SK-MEL-5 (cell line): ENCODE results near the gene TMC1. TPM values are rescaled to one million over a fixed set of nuclear protein-coding genes. Genes with fewer than 3 reads are reported as not detected.
A peak's percentile ranks its signal among the peaks of the same experiment; 100 is the strongest.
"Not testable (repeated sequence)": the region's sequence is repeated elsewhere in the genome, so short reads cannot be mapped to it uniquely, and the experiment has no call there.

Source experiments
- DNase-seq: peaks from one replicate; pipeline ENCODE4 v3.0.0-alpha.2; 2016; ENCODE audit warnings: low read depth, low spot score
- in situ Hi-C: cut with HindIII; loops from 2 replicates; pipeline ENCODE4 v1.10.0; 2016; ENCODE audit warnings: low sequenced_read_pairs, high pct_unique_total_duplicates, low pct_unique_long_range_greater_than_20kb
- total RNA-seq: library from RNA; depleted of rRNA; stranded (reverse); fragments of >200 nt; shearing (Covaris generic); gene quantifications from 2 replicates; pipeline ENCODE4 v1.2.3, GENCODE V29; 2014

The TMC1 gene
- total RNA-seq, 1 experiment from 2014 or later, result 0.18 TPM

DNA sequence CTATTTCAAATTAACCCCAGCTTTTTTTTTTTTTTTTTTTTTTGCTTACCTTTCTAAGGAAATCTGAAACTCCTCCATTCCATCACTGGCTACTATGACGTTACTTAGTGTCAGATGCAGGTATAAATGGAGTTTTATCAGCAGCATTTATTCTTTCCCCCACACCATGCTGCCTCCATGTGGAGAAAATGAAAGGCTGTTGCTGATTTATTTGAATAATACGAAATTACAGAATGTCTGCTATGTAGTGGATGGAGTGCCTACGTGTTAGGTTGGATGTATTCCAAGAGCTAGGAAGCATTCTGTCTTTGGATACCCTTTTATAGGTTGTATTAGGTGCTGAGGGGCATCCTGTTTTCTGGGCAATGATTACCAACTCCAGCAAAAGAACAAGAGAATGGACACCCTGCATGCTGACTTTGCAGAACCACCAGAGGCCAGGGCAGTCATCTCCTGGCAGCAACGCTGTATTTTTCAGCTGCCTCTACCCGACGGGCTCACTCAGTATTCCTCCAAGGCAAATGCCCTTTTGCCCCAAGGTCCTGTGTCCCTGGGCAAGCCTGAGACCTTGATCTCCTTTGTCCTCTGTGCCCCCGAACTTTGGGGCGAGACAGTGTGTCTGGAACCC lies 232.0 kb downstream of the TMC1 start:
- DNase-seq, result peak; percentile 69
- in situ Hi-C loops, result no loop called here

DNA sequence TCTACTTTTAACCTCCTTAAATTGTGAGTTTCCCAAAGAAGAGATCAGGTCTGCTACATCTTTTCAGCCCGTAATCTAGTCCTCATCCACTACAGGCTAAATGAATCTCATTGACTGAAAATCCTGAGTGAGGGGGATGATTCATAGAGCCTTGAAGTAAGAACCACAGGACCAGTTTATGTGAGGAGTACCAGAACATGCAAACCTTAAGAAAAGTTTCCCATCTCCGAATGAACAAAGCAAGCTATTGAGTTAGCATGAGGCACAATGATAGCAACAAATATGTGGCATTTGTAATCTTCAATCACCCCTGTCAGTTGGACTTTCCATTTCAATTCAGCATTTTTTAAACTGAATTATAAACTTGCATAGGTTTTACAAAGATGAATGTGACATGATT lies 234.4 kb downstream of the TMC1 start:
- peak; percentile 86 for DNase-seq
- in situ Hi-C loops, result no loop called here

DNA sequence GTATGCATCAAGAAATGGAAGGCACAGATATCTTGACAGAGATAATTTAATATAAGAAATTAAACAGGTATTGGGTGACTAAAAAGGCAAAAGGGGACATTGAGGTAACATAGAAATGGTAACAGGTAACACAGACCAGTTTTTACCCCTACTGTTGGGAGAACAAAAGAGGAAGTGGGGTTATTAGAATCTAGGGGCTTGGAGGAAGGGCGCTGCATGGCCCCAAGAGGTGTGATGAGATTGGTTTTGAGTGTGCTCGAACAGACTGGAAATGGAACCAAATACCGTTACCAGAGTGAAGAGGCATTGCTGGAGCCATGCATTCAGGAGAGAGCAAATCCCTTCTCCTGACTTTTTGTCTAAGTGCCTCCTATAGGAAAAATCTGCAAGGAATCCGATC lies 237.5 kb downstream of the TMC1 start:
- in situ Hi-C loops, result no loop called here
- DNase-seq, result no peak

DNA sequence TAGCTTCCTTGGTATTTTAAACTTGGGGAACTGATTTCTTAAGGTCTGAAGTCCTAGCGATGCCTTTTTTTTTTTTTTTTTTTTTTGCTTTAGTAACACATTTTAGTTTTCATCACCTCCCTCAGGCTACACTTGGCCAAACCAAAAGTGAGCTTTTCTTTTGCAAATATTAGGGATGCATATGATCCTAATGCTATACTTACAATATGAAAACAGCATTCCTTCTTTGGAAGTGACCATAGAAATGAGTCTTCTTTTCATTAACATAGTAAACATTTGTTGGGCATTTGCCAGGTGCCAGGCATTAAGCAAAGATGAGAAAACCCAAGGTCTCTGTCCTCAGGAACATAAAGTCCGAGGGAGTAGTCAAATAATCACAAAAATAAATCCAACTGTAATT lies 241.6 kb downstream of the TMC1 start:
- no peak for DNase-seq
- in situ Hi-C loops, result no loop called here

DNA sequence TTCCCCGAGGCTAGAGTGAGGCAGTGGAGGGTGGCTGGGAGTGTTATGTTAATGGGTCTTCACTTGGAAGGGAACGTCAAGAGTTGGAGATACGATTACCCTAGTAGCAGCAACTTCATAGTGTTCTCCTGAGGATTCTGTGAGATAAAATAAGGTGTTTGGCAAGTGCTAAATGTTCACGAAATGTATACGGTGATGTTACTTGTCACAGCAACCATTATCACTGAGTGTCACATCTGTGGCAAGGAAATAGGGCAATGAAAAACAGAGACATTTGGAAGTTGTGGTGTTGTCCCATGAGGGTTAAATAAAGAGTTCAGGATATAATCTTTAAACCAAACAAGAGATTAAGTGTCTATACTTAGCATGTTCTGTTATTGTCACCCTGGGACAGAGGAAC lies 248.1 kb downstream of the TMC1 start:
- DNase-seq, result no peak
- in situ Hi-C loops, result no loop called here

DNA sequence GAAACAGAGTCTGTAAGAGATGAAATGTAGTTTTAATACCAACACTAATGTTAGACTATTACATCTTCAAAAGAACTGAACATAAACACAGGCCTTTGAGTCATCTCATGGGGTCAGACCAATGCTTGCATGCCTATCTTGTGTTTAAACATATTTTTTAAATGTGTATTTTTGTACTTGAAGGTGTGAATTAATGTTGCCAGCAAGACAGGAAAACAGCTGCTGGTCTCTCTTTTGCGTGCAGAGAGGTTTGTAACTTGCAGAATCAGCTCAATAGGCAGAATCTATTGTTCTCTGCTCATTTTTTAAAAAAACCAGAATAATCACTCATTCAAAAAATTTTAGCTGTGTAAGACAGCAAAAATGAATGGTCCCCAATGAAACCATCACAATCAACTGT lies 251.3 kb downstream of the TMC1 start:
- in situ Hi-C loops, result no loop called here
- DNase-seq, result no peak

DNA sequence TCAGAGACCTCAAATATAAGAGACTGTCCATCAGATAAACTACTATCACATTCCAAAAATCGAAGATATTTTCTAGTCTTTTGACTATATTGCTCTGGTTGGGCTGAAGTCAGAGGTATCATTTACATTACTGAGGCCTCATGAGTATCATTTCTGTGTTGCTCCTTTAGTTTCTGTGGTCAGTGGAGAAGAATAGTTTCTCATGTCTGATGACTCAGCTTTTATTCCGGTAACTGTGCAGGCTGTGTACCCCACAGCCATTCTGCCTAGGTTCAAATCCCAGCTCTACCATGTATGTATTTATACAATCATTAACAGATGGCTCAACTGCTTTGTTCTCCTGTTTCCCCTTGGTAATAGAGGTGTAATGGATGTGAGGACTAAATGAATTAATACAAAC lies 252.2 kb downstream of the TMC1 start:
- no peak for DNase-seq
- in situ Hi-C loops, result no loop called here

DNA sequence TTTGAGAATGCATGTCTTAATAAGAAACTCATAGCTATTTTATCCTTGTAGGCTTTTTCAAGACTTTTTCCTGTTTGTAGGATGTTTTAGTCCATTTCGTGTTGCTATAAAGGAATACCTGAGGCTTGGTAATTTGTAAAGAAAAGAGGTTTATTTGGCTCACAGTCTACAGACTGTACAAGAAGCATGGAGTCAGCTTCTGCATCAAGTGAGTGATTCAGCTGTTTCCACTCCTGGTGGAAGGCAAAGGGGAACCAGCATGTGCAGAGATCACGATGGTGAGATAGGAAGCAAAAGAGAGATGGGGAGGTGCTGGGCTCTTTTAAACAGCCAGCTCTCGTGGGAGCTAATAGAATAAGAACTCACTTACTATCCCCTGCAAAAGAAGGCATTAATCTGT lies 254.2 kb downstream of the TMC1 start:
- in situ Hi-C loops, result no loop called here
- no peak for DNase-seq

DNA sequence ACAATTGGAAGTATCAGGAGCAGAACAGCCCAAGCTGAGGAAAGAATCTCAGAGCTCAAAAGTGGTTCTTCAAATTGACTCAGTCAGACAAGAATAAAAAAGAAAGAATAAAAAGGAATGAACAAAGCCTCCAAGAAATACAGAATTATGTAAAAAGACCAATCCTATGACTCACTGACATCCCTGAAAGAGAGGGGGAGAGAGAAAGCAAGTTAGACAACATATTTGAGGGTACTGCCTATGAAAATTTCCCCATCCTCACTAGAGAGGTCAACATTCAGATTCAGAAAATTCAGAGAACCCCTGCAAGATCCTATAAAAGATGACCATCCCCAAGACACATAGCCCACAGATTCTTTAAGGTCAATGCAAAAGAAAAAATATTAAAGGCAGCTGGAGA lies 258.2 kb downstream of the TMC1 start:
- in situ Hi-C loops, result no loop called here
- no peak for DNase-seq

DNA sequence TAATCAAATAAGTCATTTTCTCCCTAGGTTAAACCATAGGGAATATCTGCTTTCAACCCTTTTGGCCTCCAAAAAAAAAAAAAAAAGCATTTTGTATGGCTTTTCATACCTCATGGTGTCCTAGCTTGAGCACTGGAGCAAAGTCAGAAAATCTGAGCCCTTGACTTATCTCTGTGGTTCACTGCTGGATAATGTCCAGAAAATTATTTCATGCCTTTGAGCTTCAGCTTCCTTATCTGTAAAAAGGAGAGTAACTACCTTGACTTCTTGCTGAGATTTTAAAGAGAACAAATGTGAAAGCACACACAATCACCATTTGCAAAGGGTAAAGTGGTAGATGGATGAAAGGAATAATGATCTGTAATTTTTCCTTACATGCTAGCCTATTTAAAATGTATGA lies 265.5 kb downstream of the TMC1 start:
- in situ Hi-C loops, result no loop called here
- no peak for DNase-seq

DNA sequence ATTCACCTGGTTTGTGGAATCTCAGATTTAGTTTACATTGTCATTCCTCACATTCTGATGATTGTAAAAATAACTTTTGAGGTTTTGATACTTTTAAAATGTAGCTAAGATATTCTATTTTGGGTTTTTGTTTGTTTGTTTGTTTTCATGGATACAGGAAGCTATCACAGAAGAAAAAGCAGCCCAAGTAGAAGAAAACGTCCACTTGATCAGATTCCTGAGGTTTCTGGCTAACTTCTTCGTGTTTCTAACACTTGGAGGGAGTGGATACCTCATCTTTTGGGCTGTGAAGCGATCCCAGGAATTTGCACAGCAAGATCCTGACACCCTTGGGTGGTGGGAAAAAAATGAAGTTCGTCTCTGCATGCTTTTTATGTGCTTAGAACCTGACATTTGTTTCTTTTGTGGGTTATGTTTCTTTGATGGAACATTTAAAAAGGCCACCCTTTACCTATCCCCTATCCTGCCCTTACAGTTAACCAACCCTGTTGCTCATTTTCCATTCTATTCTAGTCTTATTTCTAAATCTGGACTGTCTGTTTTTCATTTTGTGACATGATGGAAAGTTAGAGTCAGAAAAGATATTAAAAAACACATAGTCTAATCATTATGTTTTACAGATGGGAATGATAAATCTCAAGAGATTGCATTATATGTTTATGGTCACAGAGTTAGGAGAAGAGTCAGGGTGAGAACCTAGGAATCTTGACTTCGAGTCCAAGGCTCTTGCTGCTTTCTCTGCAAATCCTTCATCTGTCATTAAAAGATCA lies 267.7 kb downstream of the TMC1 start:
- in situ Hi-C loops, result no loop called here
- no peak for DNase-seq

DNA sequence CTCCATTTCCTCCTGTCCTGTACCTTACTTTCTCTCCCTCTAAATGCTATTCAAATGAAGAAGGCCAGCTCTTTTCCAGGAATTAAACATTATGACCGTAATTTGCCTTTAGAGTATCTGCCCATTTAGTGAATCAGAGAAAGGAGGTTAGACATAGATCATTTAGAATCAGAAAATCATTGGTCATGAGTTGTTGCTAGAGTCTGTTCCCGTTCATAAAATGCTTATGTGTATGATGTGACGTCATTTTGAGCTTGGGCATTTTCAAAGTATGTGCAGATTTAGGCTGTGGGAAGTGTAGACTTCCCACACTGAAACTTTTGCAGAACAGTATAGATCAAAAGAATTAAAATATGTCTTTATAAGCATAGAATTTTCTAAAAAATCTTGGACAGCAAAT lies 268.5 kb downstream of the TMC1 start:
- no peak for DNase-seq
- in situ Hi-C loops, result no loop called here

DNA sequence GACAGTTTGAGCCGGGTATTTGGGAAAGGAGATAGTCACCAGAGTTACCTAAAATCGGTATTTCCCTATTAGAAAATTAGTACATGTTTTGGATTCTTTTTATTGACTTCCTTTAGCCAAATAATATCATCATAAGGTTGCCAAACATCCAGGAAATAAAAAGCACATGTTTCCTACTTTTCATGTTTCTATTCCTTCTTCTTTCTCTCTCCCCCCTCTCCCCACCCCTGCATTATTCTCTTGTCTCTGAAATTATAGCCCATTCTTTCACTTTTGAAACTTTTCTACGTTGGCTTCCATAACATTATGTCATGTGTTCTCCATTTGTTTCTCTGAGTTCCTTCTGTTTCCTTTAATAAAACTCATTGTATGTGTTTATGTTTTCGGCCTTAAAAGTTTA lies 269.6 kb downstream of the TMC1 start:
- DNase-seq, result no peak
- in situ Hi-C loops, result no loop called here

DNA sequence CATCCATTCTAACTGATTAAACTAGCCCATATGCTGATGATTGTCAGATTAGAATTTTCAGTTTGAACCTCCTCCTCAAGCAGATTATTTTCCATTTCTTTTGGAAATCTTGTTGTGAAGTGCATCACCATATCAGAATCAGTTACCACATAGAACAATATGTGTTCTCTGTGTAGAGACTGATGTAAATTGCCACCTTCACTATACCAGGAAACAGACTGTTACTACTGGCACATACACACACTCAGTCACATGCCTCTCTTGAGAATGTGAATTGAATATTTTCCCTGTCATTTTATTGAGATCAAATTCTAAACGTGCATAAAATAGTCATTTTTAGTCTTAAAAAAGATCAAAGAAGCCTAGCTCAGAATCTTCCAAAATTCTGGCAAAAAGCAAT lies 270.0 kb downstream of the TMC1 start:
- no peak for DNase-seq
- in situ Hi-C loops, result no loop called here

DNA sequence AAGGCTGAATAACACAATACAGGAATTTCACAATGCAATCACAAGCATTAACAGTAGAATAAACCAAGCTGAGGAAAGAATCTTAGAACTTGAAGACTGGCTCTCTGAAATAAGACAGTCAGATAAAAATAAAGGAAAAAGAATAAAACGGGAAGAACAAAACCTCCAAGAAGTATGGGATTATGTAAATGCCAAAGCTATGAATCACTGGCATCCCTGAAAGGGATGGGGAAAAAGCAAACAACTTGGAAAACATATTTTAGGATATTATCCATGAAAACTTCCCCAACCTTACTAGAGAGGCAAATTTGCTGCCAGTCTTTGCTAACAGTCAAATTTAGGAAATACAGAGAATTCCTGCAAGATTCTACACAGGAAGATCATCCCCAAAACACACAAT lies 273.5 kb downstream of the TMC1 start:
- in situ Hi-C loops, result no loop called here
- DNase-seq, result no peak

DNA sequence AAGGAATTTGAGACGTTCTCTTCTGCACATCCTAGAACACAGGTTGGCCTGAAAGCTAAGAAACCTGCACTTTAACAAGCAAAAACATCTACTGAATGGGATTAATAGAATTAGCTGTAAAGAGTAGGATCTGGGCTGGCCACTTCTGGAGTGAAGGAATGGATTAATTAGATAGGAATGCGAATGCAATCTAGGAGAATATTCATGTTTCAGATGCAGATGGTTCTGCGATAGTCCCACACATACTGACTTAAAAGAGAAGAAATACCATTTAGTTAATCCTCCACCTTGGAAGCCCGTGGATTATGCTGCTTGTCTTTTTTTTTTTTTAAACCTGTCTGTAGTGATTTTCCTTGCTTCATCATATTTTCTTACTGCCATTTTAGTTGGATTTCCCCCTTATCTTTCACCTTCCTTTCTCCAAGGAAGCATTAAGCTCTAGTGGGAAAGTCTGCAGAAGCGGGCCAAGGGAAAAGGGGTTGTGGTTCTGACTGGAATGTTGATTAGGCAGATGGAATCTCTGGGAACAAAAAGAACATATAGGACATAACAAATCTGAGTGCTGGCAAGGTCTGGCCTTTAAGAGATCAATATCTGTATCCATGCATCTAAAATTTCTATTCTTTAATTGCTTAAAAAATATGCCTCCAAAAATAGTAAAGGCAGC lies 279.1 kb downstream of the TMC1 start:
- in situ Hi-C loops, result no loop called here
- no peak for DNase-seq

DNA sequence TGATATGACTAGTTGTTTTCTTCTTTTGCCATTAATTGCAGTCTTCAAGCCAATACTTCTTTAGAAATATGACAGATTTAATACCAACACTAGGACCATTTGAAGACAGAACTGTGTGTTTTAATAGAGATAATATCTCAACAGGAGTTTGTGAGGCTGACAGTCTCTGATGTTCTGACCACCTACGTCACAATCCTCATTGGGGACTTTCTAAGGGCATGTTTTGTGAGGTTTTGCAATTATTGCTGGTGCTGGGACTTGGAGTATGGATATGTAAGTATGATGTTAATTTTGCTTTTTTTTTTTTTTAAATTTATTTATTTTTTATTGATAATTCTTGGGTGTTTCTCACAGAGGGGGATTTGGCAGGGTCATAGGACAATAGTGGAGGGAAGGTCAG lies 283.8 kb downstream of the TMC1 start:
- no peak for DNase-seq
- in situ Hi-C loops, result no loop called here

DNA sequence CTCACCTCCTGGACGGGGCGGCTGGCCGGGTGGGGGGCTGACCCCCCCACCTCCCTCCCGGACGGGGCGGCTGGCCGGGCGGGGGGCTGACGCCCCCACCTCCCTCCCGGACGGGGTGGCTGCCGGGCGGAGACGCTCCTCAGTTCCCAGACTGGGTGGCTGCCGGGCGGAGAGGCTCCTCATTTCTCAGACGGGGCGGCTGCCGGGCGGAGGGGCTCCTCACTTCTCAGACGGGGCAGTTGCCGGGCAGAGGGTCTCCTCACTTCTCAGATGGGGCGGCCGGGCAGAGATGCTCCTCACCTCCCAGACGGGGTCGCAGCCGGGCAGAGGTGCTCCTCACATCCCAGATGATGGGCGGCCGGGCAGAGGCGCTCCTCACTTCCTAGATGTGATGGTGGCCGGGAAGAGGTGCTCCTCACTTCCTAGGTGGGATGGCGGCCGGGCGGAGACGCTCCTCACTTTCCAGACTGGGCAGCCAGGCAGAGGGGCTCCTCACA lies 285.0 kb downstream of the TMC1 start:
- DNase-seq, in situ Hi-C loops: not testable (repeated sequence)
